ENCODE data around the gene NCKAP1.
"Not testable (repeated sequence)": the region's sequence is repeated elsewhere in the genome, so short reads cannot be mapped to it uniquely, and the experiment has no call there.

DNA sequence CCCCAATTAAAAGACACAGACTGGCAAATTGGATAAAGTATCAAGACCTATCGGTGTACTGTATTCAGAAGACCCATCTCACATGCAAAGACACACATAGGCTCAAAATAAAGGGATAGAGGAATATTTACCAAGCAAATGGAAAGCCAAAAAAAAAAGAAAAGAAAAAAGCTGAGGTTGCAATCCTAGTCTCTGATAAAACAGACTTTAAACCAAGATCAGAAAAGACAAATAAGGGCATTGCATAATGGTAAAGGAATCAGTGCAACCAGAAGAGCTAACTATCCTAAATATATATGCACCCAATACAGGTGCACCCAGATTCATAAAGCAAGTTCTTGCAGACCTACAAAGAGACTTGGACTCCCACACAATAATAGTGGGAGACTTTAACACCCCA lies 161.6 kb downstream of the NCKAP1 start:
- TF ChIP-seq, protein P1, sequence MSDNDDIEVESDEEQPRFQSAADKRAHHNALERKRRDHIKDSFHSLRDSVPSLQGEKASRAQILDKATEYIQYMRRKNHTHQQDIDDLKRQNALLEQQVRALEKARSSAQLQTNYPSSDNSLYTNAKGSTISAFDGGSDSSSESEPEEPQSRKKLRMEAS (IDR thresholded peaks at IDR 0.05; ENCODE audit: low read depth, low read length), result not testable (repeated sequence)
- not testable (repeated sequence) for TF ChIP-seq FOS (IDR thresholded peaks at IDR 0.05; ENCODE audit: borderline replicate concordance, extremely low read depth, insufficient read length); NFIC (IDR thresholded peaks at IDR 0.05; ENCODE audit: low read depth, low read length); RAD21 (IDR thresholded peaks at IDR 0.05; ENCODE audit: insufficient read depth, low read depth, low read length); TCF12 (IDR thresholded peaks at IDR 0.05; ENCODE audit: low read depth, low read length); ZNF274 (IDR thresholded peaks at IDR 0.05; ENCODE audit: insufficient read depth, insufficient read length); POLR2AphosphoS5 (IDR thresholded peaks at IDR 0.05; ENCODE audit: low read length); CBFB (IDR thresholded peaks at IDR 0.05; ENCODE audit: low read depth); RB1 (IDR thresholded peaks at IDR 0.05; ENCODE audit: borderline replicate concordance); EGR1 (IDR thresholded peaks at IDR 0.05; ENCODE audit: borderline replicate concordance in 1 of 2, low read depth in 2 of 2, low read length in 2 of 2); TAF1 (IDR thresholded peaks at IDR 0.05; ENCODE audit: borderline replicate concordance, low read depth, low read length); SREBF1 (IDR thresholded peaks at IDR 0.05; ENCODE audit: low read length)
- TF ChIP-seq, protein P2, sequence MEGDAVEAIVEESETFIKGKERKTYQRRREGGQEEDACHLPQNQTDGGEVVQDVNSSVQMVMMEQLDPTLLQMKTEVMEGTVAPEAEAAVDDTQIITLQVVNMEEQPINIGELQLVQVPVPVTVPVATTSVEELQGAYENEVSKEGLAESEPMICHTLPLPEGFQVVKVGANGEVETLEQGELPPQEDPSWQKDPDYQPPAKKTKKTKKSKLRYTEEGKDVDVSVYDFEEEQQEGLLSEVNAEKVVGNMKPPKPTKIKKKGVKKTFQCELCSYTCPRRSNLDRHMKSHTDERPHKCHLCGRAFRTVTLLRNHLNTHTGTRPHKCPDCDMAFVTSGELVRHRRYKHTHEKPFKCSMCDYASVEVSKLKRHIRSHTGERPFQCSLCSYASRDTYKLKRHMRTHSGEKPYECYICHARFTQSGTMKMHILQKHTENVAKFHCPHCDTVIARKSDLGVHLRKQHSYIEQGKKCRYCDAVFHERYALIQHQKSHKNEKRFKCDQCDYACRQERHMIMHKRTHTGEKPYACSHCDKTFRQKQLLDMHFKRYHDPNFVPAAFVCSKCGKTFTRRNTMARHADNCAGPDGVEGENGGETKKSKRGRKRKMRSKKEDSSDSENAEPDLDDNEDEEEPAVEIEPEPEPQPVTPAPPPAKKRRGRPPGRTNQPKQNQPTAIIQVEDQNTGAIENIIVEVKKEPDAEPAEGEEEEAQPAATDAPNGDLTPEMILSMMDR (IDR thresholded peaks at IDR 0.05 in 2 of 3, conservative IDR thresholded peaks at IDR 0.05 in 1 of 3; ENCODE audit: control insufficient read depth in 2 of 3, extremely low read depth in 1 of 3, insufficient read depth in 1 of 3, low read depth in 3 of 3, low read length in 3 of 3), result not testable (repeated sequence)
- TF ChIP-seq, protein P3, sequence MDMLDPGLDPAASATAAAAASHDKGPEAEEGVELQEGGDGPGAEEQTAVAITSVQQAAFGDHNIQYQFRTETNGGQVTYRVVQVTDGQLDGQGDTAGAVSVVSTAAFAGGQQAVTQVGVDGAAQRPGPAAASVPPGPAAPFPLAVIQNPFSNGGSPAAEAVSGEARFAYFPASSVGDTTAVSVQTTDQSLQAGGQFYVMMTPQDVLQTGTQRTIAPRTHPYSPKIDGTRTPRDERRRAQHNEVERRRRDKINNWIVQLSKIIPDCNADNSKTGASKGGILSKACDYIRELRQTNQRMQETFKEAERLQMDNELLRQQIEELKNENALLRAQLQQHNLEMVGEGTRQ (IDR thresholded peaks at IDR 0.05; ENCODE audit: borderline replicate concordance, low read depth, low read length), result not testable (repeated sequence)
